SH-SY5Y (cell line): ENCODE measurements around the gene MRPL16.

ENCODE experiments used
- GATA2 ChIP-seq: IDR thresholded peaks from 2 replicates; pipeline ENCODE4 v1.6.1; 2011; ENCODE audit warnings: mild to moderate bottlenecking, low read depth, low read length
- GATA3 ChIP-seq: IDR thresholded peaks from 2 replicates; pipeline ENCODE4 v1.6.1; 2011; ENCODE audit warnings: low read depth, mild to moderate bottlenecking, low read length, moderate library complexity

MRPL16 gene

DNA sequence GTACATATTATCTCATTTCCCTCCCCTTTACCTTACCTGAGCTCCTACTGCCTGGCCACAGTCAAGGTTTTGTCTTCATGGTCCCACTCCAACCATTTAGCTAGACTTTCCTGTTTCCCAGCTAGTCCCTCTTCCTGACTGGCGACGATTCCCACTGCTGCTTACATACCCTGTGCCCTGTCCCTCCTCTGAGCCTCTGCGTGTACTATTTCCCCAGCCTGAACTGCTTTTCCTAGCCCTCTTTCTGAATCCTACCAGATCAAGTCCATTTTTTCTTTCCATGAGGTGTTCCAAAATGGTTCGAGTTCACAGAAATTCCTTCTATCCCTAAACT is 23.4 kb downstream of the MRPL16 start:
- TF ChIP-seq GATA3: no peak
- TF ChIP-seq GATA2: no peak

DNA sequence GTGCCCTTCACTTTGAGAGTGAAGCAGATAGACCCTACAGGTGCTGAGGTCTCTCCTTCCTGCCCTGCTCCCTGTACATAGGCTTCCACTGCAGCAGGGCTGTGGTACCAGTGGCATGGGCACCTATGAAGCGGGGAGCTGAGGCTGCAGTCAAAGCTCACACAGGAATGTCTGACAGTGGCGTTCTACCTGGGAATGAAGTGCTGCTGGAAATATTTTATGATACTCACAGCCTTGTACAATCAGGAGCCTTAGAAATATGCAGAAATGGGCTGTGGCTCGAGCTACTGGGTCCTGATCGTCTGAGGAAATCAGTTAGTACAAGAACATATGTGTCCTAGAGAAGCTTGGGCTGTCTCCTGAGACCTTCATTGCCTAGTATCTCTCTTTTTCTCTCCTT is 24.8 kb downstream of the MRPL16 start:
- TF ChIP-seq GATA2 (no peak), GATA3 (no peak)

DNA sequence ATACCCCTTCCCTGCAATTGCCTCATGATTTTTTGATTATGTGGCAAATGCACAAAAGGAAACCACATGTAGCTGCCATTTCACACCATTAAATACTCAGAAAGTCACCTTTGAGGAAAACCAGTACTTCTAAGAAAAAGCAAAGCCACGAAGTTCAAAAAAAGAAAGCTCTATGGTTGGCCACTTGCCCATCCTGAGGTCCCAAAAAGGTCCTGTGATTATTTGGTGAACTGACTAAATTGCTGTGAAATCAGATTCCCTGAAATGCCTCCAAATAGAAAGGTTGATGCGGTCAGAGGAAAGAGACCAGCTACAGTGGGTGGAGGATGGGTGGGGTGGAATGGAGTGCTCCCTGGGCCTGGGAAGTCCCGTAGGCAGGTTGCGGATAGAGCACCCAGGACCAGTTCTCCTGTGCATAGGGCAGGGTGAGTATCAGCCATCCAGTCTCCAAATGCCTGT is 26.9 kb downstream of the MRPL16 start:
- TF ChIP-seq GATA2: no peak
- no peak for TF ChIP-seq GATA3

DNA sequence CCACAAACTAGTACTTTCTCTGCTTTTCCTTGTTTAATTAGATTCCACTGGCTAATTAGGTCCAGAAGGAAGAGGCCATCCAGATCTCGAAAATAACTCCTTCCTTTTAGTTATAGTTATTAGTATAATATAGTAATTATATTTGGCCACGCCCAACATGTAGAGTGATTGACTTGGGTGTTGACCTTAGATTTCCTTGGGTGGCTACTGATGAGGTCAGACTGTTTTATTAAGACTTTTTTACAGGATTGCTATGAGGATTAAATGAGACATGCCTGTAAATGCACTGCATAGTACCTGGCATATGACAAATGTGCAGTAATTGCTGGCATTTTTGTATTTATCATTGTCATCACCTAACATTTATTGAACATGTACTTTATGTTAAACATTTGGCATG is 28.5 kb downstream of the MRPL16 start:
- no peak for TF ChIP-seq GATA3
- TF ChIP-seq GATA2: no peak

DNA sequence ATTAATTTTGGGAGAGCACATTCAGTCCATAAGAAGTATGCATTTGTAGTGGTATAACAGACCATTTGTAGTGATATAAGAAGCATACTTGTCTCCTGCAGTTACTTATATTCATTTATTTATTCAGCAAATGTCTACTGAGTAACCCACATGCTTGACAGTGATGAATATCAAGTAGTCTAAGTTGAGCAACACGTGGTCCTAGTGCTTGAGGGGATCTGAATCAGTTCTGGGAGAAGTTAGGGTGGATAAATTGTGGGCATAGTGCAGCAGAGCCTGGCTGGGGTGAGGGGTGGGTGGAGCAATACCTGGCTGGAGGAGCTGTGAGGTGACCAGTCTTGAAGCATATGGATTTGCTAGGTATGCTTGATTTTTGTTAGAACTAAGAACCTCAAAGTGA is 31.1 kb downstream of the MRPL16 start:
- TF ChIP-seq GATA3 (no peak), GATA2 (no peak)

DNA sequence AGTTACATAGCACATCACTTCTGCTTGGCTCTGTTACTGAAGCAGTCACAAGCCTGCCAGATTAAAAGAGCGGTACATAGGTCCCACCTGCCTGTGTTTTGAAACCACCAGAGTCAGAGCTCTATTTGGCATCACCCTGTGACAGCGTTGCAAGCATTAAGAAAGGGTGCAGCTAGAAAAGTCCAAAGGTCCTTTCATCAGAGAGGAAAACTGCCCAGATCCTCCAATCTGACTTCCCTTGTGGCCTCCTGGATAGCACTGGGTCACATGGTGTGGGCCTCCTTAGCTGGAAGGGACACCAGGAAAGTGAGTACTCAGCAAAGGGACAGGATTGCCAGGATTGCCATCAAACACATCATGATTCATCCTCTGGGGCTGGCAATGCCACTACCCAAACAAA is 32.5 kb downstream of the MRPL16 start:
- no peak for TF ChIP-seq GATA3
- no peak for TF ChIP-seq GATA2

DNA sequence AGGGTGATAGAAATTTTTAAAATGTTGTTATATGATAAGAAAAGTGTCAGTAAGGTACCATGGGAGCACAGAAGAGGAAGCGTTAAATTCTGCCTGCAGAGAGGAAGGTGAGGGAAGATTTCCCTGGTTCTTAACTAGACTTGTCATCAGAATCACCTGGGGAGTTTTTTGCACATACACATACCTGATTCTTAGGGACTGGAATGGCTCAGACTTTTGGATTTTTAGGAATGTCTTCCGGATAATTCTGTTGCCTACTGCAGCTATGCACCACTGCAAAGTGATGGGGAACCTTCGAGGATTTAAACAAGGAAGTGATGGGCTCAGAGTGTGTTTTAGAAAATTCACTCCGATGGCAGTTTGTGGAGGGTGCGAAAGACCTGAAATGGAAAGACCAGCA is 33.5 kb downstream of the MRPL16 start:
- TF ChIP-seq GATA3 (no peak), GATA2 (no peak)

DNA sequence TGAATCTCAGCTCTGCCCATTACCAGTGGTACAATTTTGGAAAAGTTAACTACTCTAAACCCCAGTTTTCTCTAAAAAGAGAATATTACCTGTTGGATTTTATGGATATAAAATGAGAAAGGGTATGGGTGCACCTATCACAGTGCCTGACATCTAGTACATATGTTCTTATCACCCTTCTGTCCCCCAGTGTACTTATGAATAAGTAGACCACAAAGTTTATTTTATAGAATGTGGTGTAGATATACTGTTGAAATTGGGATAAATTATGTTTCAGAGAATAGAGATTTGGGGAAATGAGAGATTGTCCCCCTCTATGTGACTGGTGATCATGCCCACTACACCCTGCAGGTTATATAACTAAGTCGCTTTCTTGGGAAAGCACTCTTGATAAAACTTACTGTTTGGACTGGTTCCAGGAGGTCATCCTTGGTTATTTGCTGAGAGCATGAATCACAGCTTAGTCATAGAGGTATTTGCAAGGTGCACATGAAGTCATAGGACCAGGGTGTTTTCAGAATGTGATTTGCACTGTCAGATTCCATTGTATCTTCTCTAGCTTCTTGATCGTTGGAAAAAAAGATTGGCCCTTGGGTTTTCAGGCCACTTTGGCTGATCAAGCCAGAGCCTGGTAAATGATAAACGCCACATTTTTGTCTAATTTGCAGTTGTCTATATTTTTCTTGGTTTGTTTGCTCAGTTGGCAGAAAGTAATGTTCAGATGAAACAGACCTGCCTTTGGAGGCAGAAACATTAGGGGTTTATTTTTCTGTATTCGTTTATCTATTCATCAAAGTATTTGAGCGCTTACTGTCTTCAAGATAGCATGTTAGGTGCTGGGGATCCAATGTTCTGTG is 34.1 kb downstream of the MRPL16 start:
- no peak for TF ChIP-seq GATA2
- TF ChIP-seq GATA3: no peak

DNA sequence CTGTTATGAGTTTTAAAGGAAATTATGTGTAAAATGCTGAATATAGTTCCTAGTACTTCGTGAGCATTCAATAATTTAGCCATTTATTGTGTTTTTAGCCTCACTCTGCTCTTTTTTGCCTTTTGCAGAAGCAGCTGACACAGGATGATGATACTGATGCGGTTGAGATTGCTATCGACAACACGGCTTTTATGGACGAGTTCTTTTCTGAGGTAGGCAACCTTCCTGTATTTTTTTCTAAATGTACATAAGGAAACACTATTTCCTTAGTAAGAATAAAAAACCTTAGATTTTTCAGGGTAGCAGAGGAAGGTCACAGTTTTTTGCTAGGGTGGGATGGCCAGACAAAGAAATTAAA is 37.5 kb downstream of the MRPL16 start:
- TF ChIP-seq GATA3: no peak
- no peak for TF ChIP-seq GATA2

DNA sequence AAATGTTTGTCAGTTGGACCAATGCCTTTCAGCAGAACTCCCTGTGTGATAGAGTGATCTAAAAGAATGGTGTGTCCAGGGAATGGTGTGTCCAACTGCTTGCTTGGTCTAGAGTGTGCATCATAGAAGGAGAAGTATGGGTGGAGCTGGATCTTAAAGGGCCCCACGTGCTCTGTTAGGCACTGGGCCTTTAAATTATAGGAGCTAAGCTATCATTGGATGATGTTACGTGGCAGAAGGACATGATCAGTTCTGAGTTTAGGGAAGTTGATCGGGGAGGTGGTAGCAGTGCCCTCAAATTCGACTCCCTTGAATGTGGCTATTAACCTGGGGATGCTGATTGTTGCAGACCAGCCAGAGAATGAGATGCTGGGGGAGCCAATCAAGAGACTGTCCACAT is 39.0 kb downstream of the MRPL16 start:
- no peak for TF ChIP-seq GATA3
- TF ChIP-seq GATA2: no peak

DNA sequence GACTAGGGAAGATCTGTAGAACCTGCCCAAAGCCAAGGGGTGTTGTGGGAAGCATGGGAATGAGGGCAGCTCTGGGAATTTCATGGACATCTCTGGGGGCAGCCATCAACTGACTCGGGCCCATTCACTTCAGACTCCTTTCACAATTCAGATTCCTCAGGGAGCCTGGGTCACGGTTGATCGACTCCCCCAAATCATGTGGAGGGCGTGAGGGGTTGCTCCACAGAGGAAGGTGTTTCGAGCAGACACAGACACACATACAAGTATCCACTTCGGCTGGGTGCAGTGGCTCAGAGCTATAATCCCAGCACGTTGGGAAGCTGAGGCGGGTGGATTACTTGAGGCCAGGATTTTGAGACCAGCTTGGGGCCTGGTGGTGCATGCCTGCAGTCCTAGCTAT is 39.7 kb downstream of the MRPL16 start:
- TF ChIP-seq GATA3: no peak
- no peak for TF ChIP-seq GATA2

DNA sequence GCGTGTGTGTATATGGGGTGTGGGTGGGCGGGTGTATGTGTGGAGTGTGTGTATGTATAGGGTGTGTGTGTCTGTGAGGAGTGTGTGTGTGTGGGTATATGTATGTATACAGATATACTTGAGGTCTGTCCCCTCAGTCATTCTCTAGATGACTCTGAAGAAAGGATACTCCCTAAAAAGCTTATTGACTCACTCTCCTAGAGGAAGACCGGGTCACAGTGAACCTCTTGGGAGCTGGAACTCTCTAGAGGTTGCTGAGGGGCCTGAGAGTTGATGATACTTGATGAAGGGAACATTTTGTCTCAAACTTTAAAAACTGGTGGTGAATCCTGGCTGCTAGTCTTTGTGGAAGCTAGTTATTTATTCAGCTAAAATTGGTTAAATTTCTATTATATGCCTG is 40.3 kb downstream of the MRPL16 start:
- TF ChIP-seq GATA2 (no peak), GATA3 (no peak)

DNA sequence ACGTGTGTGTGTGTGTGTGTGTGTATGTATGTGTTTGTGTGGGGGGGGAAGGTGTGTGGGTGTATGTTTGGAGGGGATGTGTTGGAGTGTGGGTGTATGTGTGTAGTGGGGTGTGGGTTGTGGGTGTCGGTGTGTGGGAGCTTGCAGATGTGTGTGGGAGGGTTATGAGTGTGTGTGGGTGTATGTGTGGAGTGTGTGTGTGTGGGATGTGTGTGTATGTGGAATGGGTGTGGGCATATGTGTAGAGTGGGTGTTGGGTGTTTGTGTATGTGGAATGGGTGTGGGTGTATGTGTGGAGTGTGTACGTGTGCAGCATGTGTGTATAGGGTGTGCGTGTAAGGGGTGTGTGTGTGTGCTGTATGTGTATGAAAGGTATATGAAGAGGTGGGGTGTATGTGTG is 40.8 kb downstream of the MRPL16 start:
- no peak for TF ChIP-seq GATA2
- TF ChIP-seq GATA3: no peak

DNA sequence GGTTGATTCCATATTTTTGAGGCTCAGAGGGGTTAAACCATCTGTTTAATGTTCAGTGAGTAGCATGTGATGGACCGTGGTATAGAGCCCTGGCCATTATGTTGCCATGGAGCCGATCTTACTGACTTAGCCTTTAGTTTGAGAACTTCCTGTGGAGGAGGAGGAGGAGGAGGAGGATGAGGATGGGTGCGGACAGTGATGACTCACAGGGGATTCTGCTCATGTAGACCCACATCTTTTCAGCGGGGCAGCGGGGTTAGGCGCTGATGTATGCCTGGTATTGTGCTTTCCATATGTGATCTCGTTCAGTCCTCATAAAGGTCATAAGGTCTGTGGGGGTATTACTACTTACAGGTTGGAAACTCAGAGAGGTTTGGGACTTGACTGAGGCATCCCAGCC is 41.5 kb downstream of the MRPL16 start:
- TF ChIP-seq GATA3 (no peak), GATA2 (no peak)

DNA sequence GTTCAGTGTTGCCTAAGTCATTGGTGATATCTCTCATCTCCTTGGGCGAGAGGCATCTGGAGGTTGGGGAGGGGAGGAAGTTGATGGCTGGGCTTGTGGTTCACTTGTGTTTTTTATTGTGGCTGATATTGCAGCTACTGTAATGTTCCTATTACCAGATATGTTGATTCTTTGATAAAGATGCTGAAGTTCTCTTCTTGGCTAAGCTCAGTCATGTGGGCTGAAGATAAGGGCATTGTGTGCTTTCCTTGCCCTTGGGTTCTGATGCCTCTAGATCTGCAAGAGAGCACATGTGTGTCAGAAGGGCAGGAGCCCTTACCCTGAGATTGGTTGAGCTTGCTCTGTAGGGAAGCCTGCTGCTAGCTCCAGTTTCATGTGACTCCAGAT is 43.4 kb downstream of the MRPL16 start:
- TF ChIP-seq GATA2 (no peak), GATA3 (no peak)

DNA sequence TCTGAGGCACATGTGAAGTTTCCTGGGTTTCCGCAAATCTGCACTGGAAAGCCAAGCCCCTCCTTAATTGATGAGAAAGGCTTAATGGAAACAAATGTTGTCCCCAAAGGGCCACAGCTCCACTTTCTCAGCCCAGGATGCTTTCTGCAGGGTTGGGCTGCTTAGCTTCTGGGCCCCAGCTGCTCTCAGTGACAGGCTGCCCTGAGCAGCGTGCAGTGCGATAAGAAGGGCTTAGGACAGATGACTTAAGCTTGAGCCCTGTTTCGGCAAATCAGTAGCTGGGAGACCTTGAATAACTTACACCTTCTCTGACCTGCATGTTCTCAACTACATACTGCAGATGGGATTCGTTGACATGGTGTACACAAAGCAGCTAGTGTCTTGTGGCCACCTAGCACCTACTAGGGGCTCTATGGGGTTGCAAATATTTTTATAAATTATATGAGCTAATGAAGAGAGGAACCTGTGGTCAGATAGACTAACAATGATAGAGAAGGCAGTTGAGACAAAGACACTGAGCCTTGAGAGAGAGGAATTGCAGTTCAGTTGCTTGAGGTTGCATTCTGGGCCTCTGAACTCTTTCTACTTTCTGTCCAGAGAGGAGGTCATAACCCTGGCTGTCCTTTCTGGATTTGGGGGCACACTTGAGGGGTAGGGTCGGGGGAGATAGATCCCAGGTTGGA is 43.9 kb downstream of the MRPL16 start:
- TF ChIP-seq GATA2 (no peak), GATA3 (no peak)
